ENCODE results near the gene FBXW7.

Gene FBXW7

GRCh38 chr4:152463562-152463961 is 72.3 kb downstream of the FBXW7 start:
- no peak for DNase-seq

- no peak for DNase-seq
Observed at GRCh38 chr4:152462695-152463094, 73.2 kb downstream of the FBXW7 start.

GRCh38 chr4:152462047-152462446 is 73.8 kb downstream of the FBXW7 start:
- DNase-seq: no peak

- no peak for DNase-seq
Observed at GRCh38 chr4:152460488-152460887, 75.4 kb downstream of the FBXW7 start.

- no peak for DNase-seq
Observed at GRCh38 chr4:152459326-152459725, 76.6 kb downstream of the FBXW7 start.

GRCh38 chr4:152458801-152459302 is 77.0 kb downstream of the FBXW7 start:
- no peak for DNase-seq

GRCh38 chr4:152456609-152457008 is 79.3 kb downstream of the FBXW7 start:
- no peak for DNase-seq

- no peak for DNase-seq
Observed at GRCh38 chr4:152455311-152455710, 80.6 kb downstream of the FBXW7 start.

- DNase-seq: no peak
Observed at GRCh38 chr4:152454398-152455011, 81.4 kb downstream of the FBXW7 start.

- DNase-seq: no peak
Observed at GRCh38 chr4:152451496-152451895, 84.4 kb downstream of the FBXW7 start.

GRCh38 chr4:152448854-152449253 is 87.0 kb downstream of the FBXW7 start:
- no peak for DNase-seq

GRCh38 chr4:152448038-152448707 is 87.7 kb downstream of the FBXW7 start:
- no peak for DNase-seq

GRCh38 chr4:152443859-152444258 is 92.0 kb downstream of the FBXW7 start:
- DNase-seq: no peak

- no peak for DNase-seq
Observed at GRCh38 chr4:152437561-152437960, 98.3 kb downstream of the FBXW7 start.

- DNase-seq: no peak
Observed at GRCh38 chr4:152436384-152436783, 99.5 kb downstream of the FBXW7 start.

- no peak for DNase-seq
Observed at GRCh38 chr4:152434011-152434410, 101.9 kb downstream of the FBXW7 start.

GRCh38 chr4:152431784-152432183 is 104.1 kb downstream of the FBXW7 start:
- no peak for DNase-seq

- DNase-seq: no peak
Observed at GRCh38 chr4:152431291-152431690, 104.6 kb downstream of the FBXW7 start.

GRCh38 chr4:152430507-152430906 is 105.4 kb downstream of the FBXW7 start:
- DNase-seq: no peak

GRCh38 chr4:152427981-152428380 is 107.9 kb downstream of the FBXW7 start:
- DNase-seq: no peak

- DNase-seq: no peak
Observed at GRCh38 chr4:152424977-152425376, 110.9 kb downstream of the FBXW7 start.

- no peak for DNase-seq
Observed at GRCh38 chr4:152424396-152424795, 111.5 kb downstream of the FBXW7 start.

GRCh38 chr4:152422817-152423320 is 113.0 kb downstream of the FBXW7 start:
- DNase-seq: no peak

GRCh38 chr4:152421576-152421975 is 114.3 kb downstream of the FBXW7 start:
- no peak for DNase-seq

- DNase-seq: no peak
Observed at GRCh38 chr4:152419809-152420208, 116.1 kb downstream of the FBXW7 start.

Data from NCI-H345 (cell line).